GM23338 (cell line): ENCODE measurements around the gene TCFL5.

Experiments used
- CREB1 ChIP-seq: fragments of 250-450 bp; sonication (Bioruptor Pico); IDR thresholded peaks from 2 replicates; pipeline ENCODE4 v1.5.0; 2020; ENCODE audit warnings: low read depth, mild to moderate bottlenecking, moderate library complexity
- EZH2 ChIP-seq: fragments of 200-600 bp; sonication (generic); IDR thresholded peaks from one replicate; pipeline ENCODE4 v1.8.0; 2017; ENCODE audit warnings: antibody characterized with exemption, mild to moderate bottlenecking, low read depth; ENCODE audit not compliant: unreplicated experiment
- POLR2AphosphoS5 ChIP-seq: IDR thresholded peaks from 2 replicates; pipeline ENCODE4 v1.6.1; 2016; ENCODE audit warnings: antibody characterized with exemption, low read depth
- REST ChIP-seq: IDR thresholded peaks from one replicate; pipeline ENCODE4 v1.6.1; 2018; ENCODE audit warnings: antibody characterized with exemption; ENCODE audit not compliant: unreplicated experiment
- ZNF331 ChIP-seq: fragments of 250-450 bp; sonication (Bioruptor Pico); IDR thresholded peaks from 2 replicates; pipeline ENCODE4 v1.5.0; 2020; ENCODE audit warnings: low read depth, mild to moderate bottlenecking, moderate library complexity
- TF ChIP-seq, protein P1 (sequence below), 2 experiments: fragments of 200-600 bp in 1 of 2; sonication (generic) in 1 of 2; conservative IDR thresholded peaks; 2 replicates each; pipeline versions ENCODE4 v1.5.1 to v1.6.1; 2016 to 2017; ENCODE audit warnings: antibody characterized with exemption in 2 of 2, low read depth in 2 of 2, mild to moderate bottlenecking in 2 of 2, moderate library complexity in 1 of 2
- TF ChIP-seq, protein P2 (sequence below): IDR thresholded peaks from 2 replicates; pipeline ENCODE4 v1.6.1; 2016; ENCODE audit warnings: antibody characterized with exemption

DNA sequence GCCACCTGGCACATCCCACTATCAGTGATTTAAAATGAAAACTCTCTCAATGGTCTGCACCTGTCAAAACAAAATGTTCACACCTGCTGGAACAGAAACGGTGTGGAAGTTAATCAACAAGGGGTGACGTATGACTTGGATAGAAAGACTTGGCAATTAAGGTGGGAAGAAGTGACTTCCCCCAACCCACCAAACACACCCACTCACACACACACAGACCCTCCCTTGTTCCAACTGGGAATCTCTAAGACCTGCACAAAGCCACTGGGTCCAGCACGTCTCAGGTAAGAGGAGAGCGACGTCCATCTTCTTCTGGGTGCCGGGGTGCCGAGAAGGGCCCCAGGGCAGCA is 25.1 kb upstream of the TCFL5 start:
- TF ChIP-seq, protein P1, sequence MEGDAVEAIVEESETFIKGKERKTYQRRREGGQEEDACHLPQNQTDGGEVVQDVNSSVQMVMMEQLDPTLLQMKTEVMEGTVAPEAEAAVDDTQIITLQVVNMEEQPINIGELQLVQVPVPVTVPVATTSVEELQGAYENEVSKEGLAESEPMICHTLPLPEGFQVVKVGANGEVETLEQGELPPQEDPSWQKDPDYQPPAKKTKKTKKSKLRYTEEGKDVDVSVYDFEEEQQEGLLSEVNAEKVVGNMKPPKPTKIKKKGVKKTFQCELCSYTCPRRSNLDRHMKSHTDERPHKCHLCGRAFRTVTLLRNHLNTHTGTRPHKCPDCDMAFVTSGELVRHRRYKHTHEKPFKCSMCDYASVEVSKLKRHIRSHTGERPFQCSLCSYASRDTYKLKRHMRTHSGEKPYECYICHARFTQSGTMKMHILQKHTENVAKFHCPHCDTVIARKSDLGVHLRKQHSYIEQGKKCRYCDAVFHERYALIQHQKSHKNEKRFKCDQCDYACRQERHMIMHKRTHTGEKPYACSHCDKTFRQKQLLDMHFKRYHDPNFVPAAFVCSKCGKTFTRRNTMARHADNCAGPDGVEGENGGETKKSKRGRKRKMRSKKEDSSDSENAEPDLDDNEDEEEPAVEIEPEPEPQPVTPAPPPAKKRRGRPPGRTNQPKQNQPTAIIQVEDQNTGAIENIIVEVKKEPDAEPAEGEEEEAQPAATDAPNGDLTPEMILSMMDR (conservative IDR thresholded peaks at IDR 0.05; ENCODE audit: low read depth in 2 of 2), result no peak
- TF ChIP-seq REST (no peak), EZH2 (no peak), POLR2AphosphoS5 (no peak), ZNF331 (CRISPR knock-in tag) (no peak), CREB1 (no peak)
- TF ChIP-seq, protein P2, sequence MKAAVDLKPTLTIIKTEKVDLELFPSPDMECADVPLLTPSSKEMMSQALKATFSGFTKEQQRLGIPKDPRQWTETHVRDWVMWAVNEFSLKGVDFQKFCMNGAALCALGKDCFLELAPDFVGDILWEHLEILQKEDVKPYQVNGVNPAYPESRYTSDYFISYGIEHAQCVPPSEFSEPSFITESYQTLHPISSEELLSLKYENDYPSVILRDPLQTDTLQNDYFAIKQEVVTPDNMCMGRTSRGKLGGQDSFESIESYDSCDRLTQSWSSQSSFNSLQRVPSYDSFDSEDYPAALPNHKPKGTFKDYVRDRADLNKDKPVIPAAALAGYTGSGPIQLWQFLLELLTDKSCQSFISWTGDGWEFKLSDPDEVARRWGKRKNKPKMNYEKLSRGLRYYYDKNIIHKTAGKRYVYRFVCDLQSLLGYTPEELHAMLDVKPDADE, result no peak
